GM12875 (cell line): ENCODE results near the gene DOCK2.
"Not testable (repeated sequence)": the region's sequence is repeated elsewhere in the genome, so short reads cannot be mapped to it uniquely, and the experiment has no call there.

Experiments used
- H3K4me3 ChIP-seq: one replicate; pipeline ENCODE4 v1.5.1; 2011; ENCODE audit warnings: low read depth, low read length, control low read depth
- CTCF ChIP-seq: IDR thresholded peaks from 2 replicates; pipeline ENCODE4 v1.5.1; 2011; ENCODE audit warnings: low read depth, mild to moderate bottlenecking, control low read depth, inconsistent platforms, low read length, moderate library complexity, borderline replicate concordance; ENCODE audit not compliant: insufficient read depth

The DOCK2 gene

GRCh38 chr5:169651526-169651925 is 14.5 kb downstream of the DOCK2 start:
- H3K4me3 ChIP-seq = no peak overlapping the region

GRCh38 chr5:169652057-169652456 is 15.0 kb downstream of the DOCK2 start:
- no peak for TF ChIP-seq CTCF
- no peak overlapping the region for H3K4me3 ChIP-seq

More at GRCh38 chr5:169651526-169651925, 14.5 kb downstream of the DOCK2 start:
- TF ChIP-seq CTCF = no peak

GRCh38 chr5:169653091-169653490 is 16.0 kb downstream of the DOCK2 start:
- TF ChIP-seq CTCF = no peak
- no peak overlapping the region for H3K4me3 ChIP-seq

- TF ChIP-seq CTCF = no peak
- H3K4me3 ChIP-seq = no peak overlapping the region
These were observed 18.3 kb downstream of the DOCK2 start for GRCh38 chr5:169655353-169655752.

DNA sequence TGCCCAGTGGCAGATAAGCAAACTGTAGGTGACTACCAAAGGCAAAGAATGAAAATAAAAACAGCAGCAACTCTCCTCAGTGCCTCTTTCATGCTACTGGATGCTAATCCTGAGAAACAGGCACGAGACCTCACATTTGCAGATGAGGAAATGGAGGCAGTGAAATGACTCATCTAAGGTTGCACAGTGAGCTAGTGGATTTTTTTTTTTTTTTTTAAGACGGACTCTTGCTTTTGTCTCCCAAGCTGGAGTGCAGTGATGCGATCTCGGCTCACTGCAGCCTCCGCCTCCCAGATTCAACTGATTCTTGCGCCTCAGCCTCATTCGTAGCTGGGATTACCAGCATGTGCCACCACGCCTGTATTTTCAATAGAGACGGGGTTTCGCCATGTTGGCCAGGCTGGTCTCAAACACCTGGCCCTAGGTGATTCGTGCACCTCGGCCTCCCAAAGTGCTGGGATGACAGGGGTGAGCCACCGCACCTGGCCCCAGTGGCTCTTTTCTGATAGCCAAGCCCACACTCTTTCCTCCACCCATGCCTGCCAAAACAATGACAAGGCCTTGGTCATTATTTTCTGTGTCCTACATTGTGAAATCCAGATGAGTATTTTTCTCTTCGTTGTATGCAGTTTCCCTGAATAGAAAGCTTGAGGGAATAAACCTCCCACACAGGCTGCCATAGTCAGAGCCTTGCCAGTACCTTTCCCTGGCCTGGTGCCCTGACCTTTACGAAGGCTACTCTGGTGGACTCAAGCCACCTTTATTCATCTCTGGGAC is 19.2 kb downstream of the DOCK2 start:
- no peak overlapping the region for H3K4me3 ChIP-seq
- no peak for TF ChIP-seq CTCF

DNA sequence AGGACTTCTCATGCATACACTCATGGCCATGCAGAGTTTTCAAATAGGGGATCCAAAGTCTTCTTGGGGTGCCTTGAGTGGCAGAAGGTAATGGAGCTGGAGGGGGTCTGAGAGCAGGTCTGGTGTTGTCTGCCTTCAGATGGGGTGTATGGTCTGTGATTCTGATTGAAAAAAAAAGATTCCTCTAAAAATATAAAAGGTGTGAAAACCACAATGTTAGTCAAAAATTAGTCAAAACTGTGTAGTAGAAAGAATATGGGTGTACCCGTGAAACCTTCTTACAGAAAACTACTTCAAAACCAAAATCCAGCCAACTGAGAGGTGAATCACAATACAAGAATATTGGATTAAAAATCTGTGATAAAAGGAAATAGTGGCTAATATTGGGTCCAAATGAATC is 20.1 kb downstream of the DOCK2 start:
- TF ChIP-seq CTCF = no peak
- H3K4me3 ChIP-seq = no peak overlapping the region

DNA sequence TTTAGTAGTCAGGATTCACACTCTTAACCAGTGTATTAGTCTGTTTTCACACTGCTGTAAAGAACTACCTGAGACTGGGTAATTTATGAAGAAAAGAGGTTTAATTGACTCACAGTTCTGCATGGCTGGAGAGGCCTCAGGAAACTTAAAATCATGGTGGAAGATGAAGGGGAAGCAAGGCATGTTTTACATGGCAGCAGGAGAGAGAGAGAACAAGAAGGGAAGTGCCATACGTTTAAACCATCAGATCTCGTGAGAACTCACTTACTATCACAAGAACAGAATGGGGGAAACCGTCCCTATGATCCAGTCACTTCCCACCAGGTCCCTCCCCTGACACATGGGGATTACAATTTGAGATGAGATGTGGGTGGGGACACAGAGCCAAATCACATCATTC is 25.4 kb downstream of the DOCK2 start:
- H3K4me3 ChIP-seq = not testable (repeated sequence)

GRCh38 chr5:169663537-169663936 is 26.5 kb downstream of the DOCK2 start:
- no peak for TF ChIP-seq CTCF
- H3K4me3 ChIP-seq = no peak overlapping the region
